IMR-90 (cell line): Measurements from ENCODE around the gene EFEMP2. TPM values are rescaled to one million over a fixed set of nuclear protein-coding genes. Genes with fewer than 3 reads are reported as not detected.

Source experiments
- ATAC-seq: fragments of 200-7000 bp; cut with Tn5 transposase; 2 replicates; pipeline ENCODE4 v1.9.1; 2020; ENCODE audit warnings: low read depth, mild to moderate bottlenecking, moderate library complexity
- BruUV-seq: library from RNA; stranded (reverse); fragments of 400-500 nt; replicated peaks from 2 replicates; lab custom pipeline; 2021; lab: Mats Ljungman, UMichigan
- CTCF ChIA-PET: fragments of 300-600 bp; formaldehyde crosslinking; extraction: SDS; loops from one replicate; lab custom pipeline; 2021; ENCODE audit warnings: antibody characterized with exemption; lab: Yijun Ruan, JAX
- POLR2A ChIA-PET: fragments of 300-600 bp; sonication (Branson Sonifier 250); formaldehyde crosslinking; loops from one replicate; lab custom pipeline; 2022; ENCODE audit warnings: antibody characterized with exemption; ENCODE audit not compliant: unreplicated experiment; lab: Charles Lee
- DNase-seq: peaks from one replicate; pipeline ENCODE4 v3.0.0; 2013
- H2AFZ ChIP-seq: replicated peaks from 2 replicates; pipeline ENCODE3; 2013; ENCODE audit warnings: low read length, mild to moderate bottlenecking; ENCODE audit not compliant: poor library complexity
- H2AK5ac ChIP-seq: 2 replicates; pipeline ENCODE4 v1.6.1; 2013; ENCODE audit warnings: low read depth, low read length, inconsistent platforms
- H2AK9ac ChIP-seq: replicated peaks from 2 replicates; pipeline ENCODE3; 2013; ENCODE audit warnings: mild to moderate bottlenecking, low read depth, low read length, moderate library complexity; ENCODE audit not compliant: poor library complexity
- H2BK120ac ChIP-seq: 2 replicates; pipeline ENCODE4 v1.6.1; 2013; ENCODE audit warnings: low read depth, low read length, inconsistent platforms
- H2BK15ac ChIP-seq: 3 replicates; pipeline ENCODE4 v1.6.1; 2013; ENCODE audit warnings: low read depth, low read length, inconsistent platforms
- H2BK20ac ChIP-seq: 2 replicates; pipeline ENCODE4 v1.6.1; 2013; ENCODE audit warnings: low read depth, mild to moderate bottlenecking, inconsistent platforms, low read length, moderate library complexity
- H2BK5ac ChIP-seq: 2 replicates; pipeline ENCODE4 v1.6.1; 2013; ENCODE audit warnings: mild to moderate bottlenecking, low read depth, low read length, inconsistent platforms; ENCODE audit not compliant: poor library complexity, severe bottlenecking
- H3K14ac ChIP-seq: replicated peaks from 2 replicates; pipeline ENCODE4 v1.6.1; 2013; ENCODE audit warnings: low read depth, low read length, inconsistent platforms
- H3K18ac ChIP-seq: 2 replicates; pipeline ENCODE4 v1.6.1; 2013; ENCODE audit warnings: low read depth, low read length, control low read depth
- H3K23ac ChIP-seq: 2 replicates; pipeline ENCODE4 v1.6.1; 2013; ENCODE audit warnings: low read depth, low read length, inconsistent platforms
- H3K27ac ChIP-seq: 2 replicates; pipeline ENCODE4 v1.5.1; 2013; ENCODE audit warnings: mild to moderate bottlenecking, control low read depth, low read length; ENCODE audit not compliant: insufficient read depth
- H3K27me3 ChIP-seq: 2 replicates; pipeline ENCODE4 v1.6.1; 2013; ENCODE audit warnings: low read length; ENCODE audit not compliant: control insufficient read depth, insufficient read depth
- H3K36me3 ChIP-seq: 2 replicates; pipeline ENCODE4 v1.6.1; 2013; ENCODE audit warnings: low read length, mixed read lengths; ENCODE audit not compliant: control insufficient read depth, insufficient read depth
- H3K4ac ChIP-seq: 2 replicates; pipeline ENCODE4 v1.6.1; 2013; ENCODE audit warnings: low read depth, low read length, inconsistent platforms
- H3K4me1 ChIP-seq: 2 replicates; pipeline ENCODE4 v1.6.1; 2013; ENCODE audit warnings: low read length, mixed read lengths; ENCODE audit not compliant: control insufficient read depth, insufficient read depth
- H3K4me2 ChIP-seq: 2 replicates; pipeline ENCODE4 v1.6.1; 2013; ENCODE audit warnings: low read depth, mild to moderate bottlenecking, control low read depth, low read length, moderate library complexity
- H3K4me3 ChIP-seq: 2 replicates; pipeline ENCODE4 v1.5.1; 2013; ENCODE audit warnings: low read depth, mild to moderate bottlenecking, control low read depth, low read length, moderate library complexity; ENCODE audit not compliant: insufficient read depth
- H3K56ac ChIP-seq: 2 replicates; pipeline ENCODE4 v1.6.1; 2013; ENCODE audit warnings: low read length, inconsistent platforms; ENCODE audit not compliant: insufficient read depth; ENCODE audit errors: extremely low read depth
- H3K79me1 ChIP-seq, 2 experiments: 2 replicates each; pipeline ENCODE4 v1.6.1; 2013; ENCODE audit warnings: low read length in 2 of 2, inconsistent platforms in 1 of 2, low read depth in 1 of 2
- H3K9ac ChIP-seq: 2 replicates; pipeline ENCODE4 v1.6.1; 2013; ENCODE audit warnings: low read depth, low read length, control low read depth
- H3K9me1 ChIP-seq: 2 replicates; pipeline ENCODE4 v1.6.1; 2013; ENCODE audit warnings: low read length, inconsistent platforms; ENCODE audit not compliant: insufficient read depth
- H3K9me3 ChIP-seq: 2 replicates; pipeline ENCODE4 v1.6.1; 2013; ENCODE audit warnings: low read length; ENCODE audit not compliant: control insufficient read depth, insufficient read depth
- H4K20me1 ChIP-seq: 2 replicates; pipeline ENCODE4 v1.6.1; 2013; ENCODE audit warnings: low read length, inconsistent platforms; ENCODE audit not compliant: insufficient read depth
- H4K5ac ChIP-seq: 2 replicates; pipeline ENCODE4 v1.6.1; 2013; ENCODE audit warnings: mild to moderate bottlenecking, low read depth, low read length, control low read depth
- H4K8ac ChIP-seq, 2 experiments: 2 replicates each; pipeline ENCODE4 v1.6.1; 2013; ENCODE audit warnings: low read depth in 2 of 2, low read length in 2 of 2, control low read depth in 1 of 2, inconsistent platforms in 1 of 2
- H4K91ac ChIP-seq: 2 replicates; pipeline ENCODE4 v1.6.1; 2013; ENCODE audit warnings: low read depth, low read length, inconsistent platforms; ENCODE audit not compliant: insufficient read depth
- BHLHE40 ChIP-seq: fragments of 150-350 bp; IDR thresholded peaks from 2 replicates; pipeline ENCODE4 v1.6.1; 2016; ENCODE audit warnings: mild to moderate bottlenecking, low read depth, low read length
- CHD1 ChIP-seq: IDR thresholded peaks from 2 replicates; pipeline ENCODE4 v1.6.1; 2012; ENCODE audit warnings: low read depth, low read length, improper control_type of control experiment
- MAFK ChIP-seq: IDR thresholded peaks from 2 replicates; pipeline ENCODE4 v1.6.1; 2012; ENCODE audit warnings: low read depth, low read length, improper control_type of control experiment
- MAZ ChIP-seq: IDR thresholded peaks from 2 replicates; pipeline ENCODE4 v1.6.1; 2012; ENCODE audit warnings: low read depth, mild to moderate bottlenecking, low read length, improper control_type of control experiment, moderate library complexity, borderline replicate concordance
- MXI1 ChIP-seq: IDR thresholded peaks from 2 replicates; pipeline ENCODE4 v1.6.1; 2012; ENCODE audit warnings: low read depth, mild to moderate bottlenecking, low read length, moderate library complexity, borderline replicate concordance
- NFE2L2 ChIP-seq: fragments of 150-350 bp; IDR thresholded peaks from 2 replicates; pipeline ENCODE4 v1.6.1; 2016; ENCODE audit warnings: low read depth, mild to moderate bottlenecking, low read length
- RAD21 ChIP-seq: IDR thresholded peaks from 2 replicates; pipeline ENCODE4 v1.6.1; 2012; ENCODE audit warnings: low read length, improper control_type of control experiment
- RCOR1 ChIP-seq: IDR thresholded peaks from 2 replicates; pipeline ENCODE4 v1.6.1; 2012; ENCODE audit warnings: mild to moderate bottlenecking, low read length, improper control_type of control experiment; ENCODE audit not compliant: insufficient replicate concordance
- RFX5 ChIP-seq: IDR thresholded peaks from 2 replicates; pipeline ENCODE4 v1.8.0; 2012; ENCODE audit warnings: low read depth, mild to moderate bottlenecking, low read length, moderate library complexity
- SMC3 ChIP-seq: fragments of 150-350 bp; IDR thresholded peaks from 2 replicates; pipeline ENCODE4 v1.6.1; 2016; ENCODE audit warnings: low read depth, mild to moderate bottlenecking, antibody characterized with exemption, low read length, moderate library complexity
- WGBS, 2 experiments: methylation state at CpG; one replicate each; pipeline versions ENCODE4 v1.1.5 to v1.1.7; 2013; ENCODE audit warnings: missing lambda C conversion rate in 2 of 2; ENCODE audit not compliant: insufficient read length in 1 of 2; ENCODE audit errors: extremely low coverage in 2 of 2; 5-methylcytosine and 5-hydroxymethylcytosine counted together
- dilution Hi-C: fragments of 300-500 bp; cut with HindIII; formaldehyde crosslinking; loops from one replicate; pipeline ENCODE4 v1.14.3; 2018; ENCODE audit warnings: low sequenced_read_pairs; ENCODE audit not compliant: unreplicated experiment
- in situ Hi-C: fragments of 300-500 bp; cut with MboI; formaldehyde crosslinking; loops from 3 replicates; pipeline ENCODE4 v1.14.3; 2019; ENCODE audit warnings: low sequenced_read_pairs, inconsistent platforms, mixed read lengths
- intact Hi-C: fragments of 100-400 bp; cut with micrococcal nuclease; formaldehyde crosslinking; loops from 2 replicates; pipeline ENCODE4 v1.10.0; 2022
- polyA plus RNA-seq, 3 experiments: library from polyadenylated mRNA; depleted of rRNA; stranded (reverse); fragments of >200 nt; gene quantifications; 2 replicates each; pipeline ENCODE4 v1.2.3, GENCODE V29; 2012; ENCODE audit warnings: low replicate concordance in 1 of 3
- total RNA-seq: library from RNA; depleted of rRNA; stranded (reverse); fragments of >200 nt; gene quantifications from 2 replicates; pipeline ENCODE4 v1.2.3, GENCODE V29; 2012
- TF ChIP-seq, protein P1 (sequence below): conservative IDR thresholded peaks from 2 replicates; pipeline ENCODE4 v1.5.1; 2012; ENCODE audit warnings: mild to moderate bottlenecking, low read depth, low read length, improper control_type of control experiment
- TF ChIP-seq, protein P2 (sequence below): fragments of 150-350 bp; IDR thresholded peaks from 2 replicates; pipeline ENCODE4 v1.6.1; 2017; ENCODE audit warnings: mild to moderate bottlenecking, antibody characterized with exemption, low read length, low read depth
- TF ChIP-seq, protein P3 (sequence below): fragments of 150-350 bp; IDR thresholded peaks from 2 replicates; pipeline ENCODE4 v1.6.1; 2016; ENCODE audit warnings: low read depth, mild to moderate bottlenecking, low read length, moderate library complexity, borderline replicate concordance

Gene EFEMP2
- total and polyA plus RNA-seq, 2 of the 4 experiments (the other 2 are of a cell fraction), result 62.7 to 431 TPM

DNA sequence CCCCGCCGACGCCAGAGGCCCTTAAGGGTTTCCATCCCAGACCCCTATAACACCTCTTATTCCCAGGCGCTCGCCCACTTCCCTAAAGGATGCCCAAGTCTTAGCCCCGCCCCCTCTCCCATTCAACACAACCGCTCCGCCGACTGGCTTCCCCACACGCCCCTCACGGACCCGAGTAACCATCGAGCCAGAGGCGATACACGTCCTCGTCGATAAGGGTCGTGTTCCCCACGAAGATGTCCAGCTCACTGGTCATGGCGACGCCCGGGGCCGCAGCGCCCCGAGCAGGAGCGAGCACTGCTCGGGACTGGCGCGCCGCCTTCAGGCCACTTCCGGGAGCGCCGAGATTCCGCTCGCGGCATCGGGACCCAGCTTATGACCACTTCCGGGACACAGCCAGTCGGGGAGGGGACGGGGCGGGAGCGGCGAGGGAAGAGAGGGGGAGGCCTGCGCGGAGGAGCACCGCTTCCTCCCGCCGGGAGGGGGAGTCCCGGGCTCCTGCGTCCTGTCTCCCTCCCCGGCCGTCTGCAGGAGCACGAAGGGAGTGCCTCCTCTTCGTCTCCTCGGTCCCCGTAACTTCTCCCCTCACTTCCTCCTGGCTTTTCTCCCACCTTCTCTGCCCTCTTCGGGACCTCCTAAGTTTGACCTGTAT is 15.7 kb upstream of the EFEMP2 start, which contains the start of gene FIBP:
FIBP (minus strand) TSS at position 309 of the 652 bp plus-strand sequence; CDS start at position 256, 53 bp downstream.
- POLR2A ChIA-PET, result interaction anchor here (0.5 to 4.4 kb wide), 8 partner anchors 8 to 1110 kb away, joined by 3 to 20 read pairs (median 6); partner anchors contain the start of genes FOSL1 and SF1
- DNase-seq, result peak; percentile 96
- H2BK15ac ChIP-seq, result peak within 1 kb of the TSS; percentile 65; the same call in 1 of the 3 replicates
- in situ Hi-C loops, result no loop called here
- H3K36me3 ChIP-seq, result peaks cover 42% of the 10 kb centered on the region
- H2BK20ac ChIP-seq, result peak within 1 kb of the TSS; percentile 5; the same call in 1 of the 2 replicates
- H3K14ac ChIP-seq, result peak within 1 kb of the TSS; percentile 99
- H3K79me1 ChIP-seq, result peaks cover 9 to 70% of the 10 kb centered on the region in 2 experiments
- H4K20me1 ChIP-seq, result peaks cover 49% of the 10 kb centered on the region
- peak within 1 kb of the TSS; percentile 95 for H4K91ac ChIP-seq
- no peaks in the 10 kb centered on the region for H3K27me3 ChIP-seq
- H2AK5ac ChIP-seq, result peak within 1 kb of the TSS; percentile 90
- peak within 1 kb of the TSS; percentile 98 for H3K4ac ChIP-seq
- WGBS, 2 experiments, result 0% methylated on average over 14 of the region's 57 CpGs; no CpG with 5 or more reads in 1 of the 2 experiments
- no peaks in the 10 kb centered on the region for H3K9me3 ChIP-seq
- H2BK5ac ChIP-seq, result peak within 1 kb of the TSS; percentile 87
- peak within 1 kb of the TSS; percentile 81 for H3K4me3 ChIP-seq
- H4K8ac ChIP-seq, result peak within 1 kb of the TSS; percentile 74 to 98
- H2AFZ ChIP-seq, result peak within 1 kb of the TSS; percentile 99
- H3K56ac ChIP-seq, result peak within 1 kb of the TSS; percentile 96
- peak within 1 kb of the TSS; percentile 78 for H4K5ac ChIP-seq
- intact Hi-C loops, result loop anchor here (1.0 to 2.0 kb wide), 4 partner anchors 31 to 101 kb away; partner anchors contain the start of gene SART1
- peak within 1 kb of the TSS; percentile 78 for H3K9ac ChIP-seq
- ATAC-seq, result peak; percentile 67
- H2BK120ac ChIP-seq, result peak within 1 kb of the TSS; percentile 87
- H3K27ac ChIP-seq, result peak within 1 kb of the TSS; percentile 93
- dilution Hi-C loops, result no loop called here
- H3K4me1 ChIP-seq, result peaks cover 17% of the 10 kb centered on the region
- H3K9me1 ChIP-seq, result no peaks in the 10 kb centered on the region
- H3K18ac ChIP-seq, result peak within 1 kb of the TSS; percentile 70
- H2AK9ac ChIP-seq, result peak within 1 kb of the TSS; percentile 98
- no TSS peak for BruUV-seq
- peak within 1 kb of the TSS; percentile 91 for H3K4me2 ChIP-seq
- peak within 1 kb of the TSS; percentile 99 for H3K23ac ChIP-seq
- CTCF ChIA-PET, result interaction anchor here (0.7 to 2.1 kb wide), 18 partner anchors 9 to 176 kb away, joined by 3 to 8 read pairs (median 4); partner anchors contain the start of genes EFEMP2, FOSL1, KAT5 and MUS81
- TF ChIP-seq, protein P1, sequence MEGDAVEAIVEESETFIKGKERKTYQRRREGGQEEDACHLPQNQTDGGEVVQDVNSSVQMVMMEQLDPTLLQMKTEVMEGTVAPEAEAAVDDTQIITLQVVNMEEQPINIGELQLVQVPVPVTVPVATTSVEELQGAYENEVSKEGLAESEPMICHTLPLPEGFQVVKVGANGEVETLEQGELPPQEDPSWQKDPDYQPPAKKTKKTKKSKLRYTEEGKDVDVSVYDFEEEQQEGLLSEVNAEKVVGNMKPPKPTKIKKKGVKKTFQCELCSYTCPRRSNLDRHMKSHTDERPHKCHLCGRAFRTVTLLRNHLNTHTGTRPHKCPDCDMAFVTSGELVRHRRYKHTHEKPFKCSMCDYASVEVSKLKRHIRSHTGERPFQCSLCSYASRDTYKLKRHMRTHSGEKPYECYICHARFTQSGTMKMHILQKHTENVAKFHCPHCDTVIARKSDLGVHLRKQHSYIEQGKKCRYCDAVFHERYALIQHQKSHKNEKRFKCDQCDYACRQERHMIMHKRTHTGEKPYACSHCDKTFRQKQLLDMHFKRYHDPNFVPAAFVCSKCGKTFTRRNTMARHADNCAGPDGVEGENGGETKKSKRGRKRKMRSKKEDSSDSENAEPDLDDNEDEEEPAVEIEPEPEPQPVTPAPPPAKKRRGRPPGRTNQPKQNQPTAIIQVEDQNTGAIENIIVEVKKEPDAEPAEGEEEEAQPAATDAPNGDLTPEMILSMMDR, result peak; percentile 83
- TF ChIP-seq NFE2L2 (no peak), RCOR1 (no peak), MXI1 (0 out of 2 replicates have a peak, but pooled peaks have one; percentile 44), RAD21 (no peak; the same call in none of the 2 replicates), BHLHE40 (0 out of 2 replicates have a peak, but pooled peaks have one; percentile 28), CHD1 (no peak; the same call in none of the 2 replicates), MAFK (no peak), RFX5 (no peak), MAZ (peak; percentile 98), SMC3 (peak; percentile 41)
- TF ChIP-seq, protein P2, sequence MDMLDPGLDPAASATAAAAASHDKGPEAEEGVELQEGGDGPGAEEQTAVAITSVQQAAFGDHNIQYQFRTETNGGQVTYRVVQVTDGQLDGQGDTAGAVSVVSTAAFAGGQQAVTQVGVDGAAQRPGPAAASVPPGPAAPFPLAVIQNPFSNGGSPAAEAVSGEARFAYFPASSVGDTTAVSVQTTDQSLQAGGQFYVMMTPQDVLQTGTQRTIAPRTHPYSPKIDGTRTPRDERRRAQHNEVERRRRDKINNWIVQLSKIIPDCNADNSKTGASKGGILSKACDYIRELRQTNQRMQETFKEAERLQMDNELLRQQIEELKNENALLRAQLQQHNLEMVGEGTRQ, result no peak
- TF ChIP-seq, protein P3, sequence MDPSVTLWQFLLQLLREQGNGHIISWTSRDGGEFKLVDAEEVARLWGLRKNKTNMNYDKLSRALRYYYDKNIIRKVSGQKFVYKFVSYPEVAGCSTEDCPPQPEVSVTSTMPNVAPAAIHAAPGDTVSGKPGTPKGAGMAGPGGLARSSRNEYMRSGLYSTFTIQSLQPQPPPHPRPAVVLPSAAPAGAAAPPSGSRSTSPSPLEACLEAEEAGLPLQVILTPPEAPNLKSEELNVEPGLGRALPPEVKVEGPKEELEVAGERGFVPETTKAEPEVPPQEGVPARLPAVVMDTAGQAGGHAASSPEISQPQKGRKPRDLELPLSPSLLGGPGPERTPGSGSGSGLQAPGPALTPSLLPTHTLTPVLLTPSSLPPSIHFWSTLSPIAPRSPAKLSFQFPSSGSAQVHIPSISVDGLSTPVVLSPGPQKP, result no peak
